K562 (cell line): ENCODE data around the gene CDC42SE2. TPM values are rescaled to one million over a fixed set of nuclear protein-coding genes. Genes with fewer than 3 reads are reported as not detected.

ENCODE experiments used
- ATAC-seq: fragments of 200-7000 bp; cut with Tn5 transposase; 3 replicates; pipeline ENCODE4 v1.9.1; 2020; ENCODE audit warnings: moderate library complexity
- BruUV-seq: library from RNA; stranded (reverse); fragments of 400-500 nt; replicated peaks from 2 replicates; lab custom pipeline; 2021; lab: Mats Ljungman, UMichigan
- CTCF ChIA-PET: fragments of 300-600 bp; formaldehyde crosslinking; extraction: SDS; loops from one replicate; lab custom pipeline; 2021; ENCODE audit warnings: low intra/inter-chr PET ratio; lab: Yijun Ruan, JAX
- POLR2A ChIA-PET: fragments of 300-600, 350-650 bp; sonication (Branson Sonifier 250); formaldehyde crosslinking; extraction: SDS; loops from one replicate; lab custom pipeline; 2021; ENCODE audit warnings: antibody characterized with exemption, inconsistent platforms; lab: Yijun Ruan, JAX
- DNase-seq, 4 experiments: peaks; one replicate each; pipeline versions ENCODE4 v3.0.0 to v3.0.0-alpha.2; 2011 to 2018; ENCODE audit warnings: low spot score in 3 of 4, mixed read lengths in 3 of 4; ENCODE audit errors: extremely low read depth in 1 of 4
- FAIRE-seq: peaks from 2 replicates; lab custom pipeline; 2011; peaks lifted over from hg19 to GRCh38; lab: Jason Lieb, UNC
- H2AFZ ChIP-seq: 2 replicates; pipeline ENCODE4 v1.6.0; 2011; ENCODE audit warnings: low read depth, low read length, control low read depth, inconsistent platforms
- H3K27ac ChIP-seq: fragments of 200-600 bp; 3 replicates; pipeline ENCODE4 v1.8.0; 2011; ENCODE audit warnings: low read depth, mild to moderate bottlenecking, control low read depth, inconsistent platforms, low read length, moderate library complexity, mixed read lengths; ENCODE audit errors: extremely low read depth
- H3K27me3 ChIP-seq, 2 experiments: fragments of 300-600 bp in 1 of 2; 2 replicates in 1 of 2; 3 replicates in 1 of 2; pipeline versions ENCODE4 v1.6.0 to v1.8.0; 2011; ENCODE audit warnings: inconsistent platforms in 2 of 2, low read length in 2 of 2, mild to moderate bottlenecking in 1 of 2, mixed read lengths in 1 of 2, moderate library complexity in 1 of 2; ENCODE audit not compliant: control insufficient read depth in 2 of 2, insufficient read depth in 2 of 2
- H3K36me3 ChIP-seq: fragments of 300-600 bp; 3 replicates; pipeline ENCODE4 v1.8.0; 2011; ENCODE audit warnings: mild to moderate bottlenecking, low read length, inconsistent platforms; ENCODE audit not compliant: control insufficient read depth, insufficient read depth
- H3K4me1 ChIP-seq, 2 experiments: fragments of 200-600 bp in 1 of 2; replicated peaks in 1 of 2; 2 replicates in 1 of 2; 3 replicates in 1 of 2; pipeline versions ENCODE4 v1.5.1 to v1.8.0; 2011; ENCODE audit warnings: inconsistent platforms in 2 of 2, low read length in 2 of 2, mild to moderate bottlenecking in 1 of 2, mixed read lengths in 1 of 2, moderate library complexity in 1 of 2; ENCODE audit not compliant: control insufficient read depth in 2 of 2, insufficient read depth in 2 of 2
- H3K4me2 ChIP-seq: 2 replicates; pipeline ENCODE4 v1.6.1; 2011; ENCODE audit warnings: low read length, control low read depth, inconsistent platforms, mixed read lengths; ENCODE audit not compliant: insufficient read depth
- H3K4me3 ChIP-seq: fragments of 200-600 bp; sonication (generic), shearing (Covaris generic); 2 replicates; pipeline ENCODE4 v1.5.1; 2016; ENCODE audit warnings: control low read depth, inconsistent platforms
- H3K79me2 ChIP-seq: fragments of 200-600 bp; 3 replicates; pipeline ENCODE4 v1.8.0; 2011; ENCODE audit warnings: low read length, inconsistent platforms; ENCODE audit not compliant: control insufficient read depth, insufficient read depth
- H3K9ac ChIP-seq, 2 experiments: 2 replicates each; pipeline versions ENCODE4 v1.6.0 to v1.6.1; 2011; ENCODE audit warnings: low read depth in 2 of 2, low read length in 2 of 2, control low read depth in 1 of 2, inconsistent platforms in 1 of 2, mild to moderate bottlenecking in 1 of 2, mixed read lengths in 1 of 2; ENCODE audit not compliant: insufficient read depth in 1 of 2
- H3K9me1 ChIP-seq: one replicate; pipeline ENCODE4 v1.6.0; 2011; ENCODE audit warnings: inconsistent platforms, mild to moderate bottlenecking, low read length, moderate library complexity; ENCODE audit not compliant: control insufficient read depth, insufficient read depth
- H3K9me3 ChIP-seq: replicated peaks from 2 replicates; pipeline ENCODE4 v1.5.1; 2011; ENCODE audit warnings: low read depth, low read length, inconsistent platforms; ENCODE audit not compliant: control insufficient read depth, insufficient read depth
- H4K20me1 ChIP-seq: replicated peaks from 2 replicates; pipeline ENCODE4 v1.6.1; 2011; ENCODE audit warnings: low read length, inconsistent platforms, mixed read lengths; ENCODE audit not compliant: control insufficient read depth, insufficient read depth
- NONO ChIP-seq, 2 experiments: fragments of 200-400 bp in 1 of 2; fragments of 450-650 bp in 1 of 2; formaldehyde crosslinking in 1 of 2; IDR thresholded peaks; 2 replicates each; pipeline ENCODE4 v1.6.1; 2017; ENCODE audit warnings: low read depth in 2 of 2, mild to moderate bottlenecking in 2 of 2, moderate library complexity in 2 of 2, low read length in 1 of 2
- POLR2AphosphoS2 ChIP-seq: IDR thresholded peaks from 2 replicates; pipeline ENCODE4 v1.6.1; 2012; ENCODE audit warnings: low read length, improper control_type of control experiment
- ZC3H8 ChIP-seq: fragments of 450-650 bp; IDR thresholded peaks from 2 replicates; pipeline ENCODE4 v1.6.1; 2017
- WGBS: fragments of 100-300 bp; shearing (Covaris generic); methylation state at CpG from one replicate; pipeline ENCODE4 v1.1.6; 2016; ENCODE audit warnings: low coverage, mixed read lengths; ENCODE audit not compliant: insufficient coverage; ENCODE audit errors: missing lambda C conversion rate; 5-methylcytosine and 5-hydroxymethylcytosine counted together
- in situ Hi-C: fragments of 300-500 bp; cut with MboI; formaldehyde crosslinking; loops from 4 replicates; pipeline ENCODE4 v1.15.0; 2018; ENCODE audit warnings: inconsistent platforms, mixed read lengths
- intact Hi-C: fragments of 100-400 bp; cut with micrococcal nuclease; formaldehyde crosslinking; loops from 2 replicates; pipeline ENCODE4 v1.14.2; 2022
- polyA plus RNA-seq, 8 experiments: library from polyadenylated mRNA; depleted of rRNA in 4 of 8; stranded (reverse) in 5 of 8; unstranded in 3 of 8; fragments of >200 nt; fragmentation: Nextera tagmentation in 2 of 8; fragmentation: Illumina TruSeq in 1 of 8; extraction: Ambion mirVana in 2 of 8; extraction: Trizol in 1 of 8; gene quantifications; 2 replicates each; pipeline versions ENCODE4 v1.2.1 to v1.2.3, GENCODE V29; 2011 to 2014; ENCODE audit warnings: inconsistent platforms in 1 of 8, missing spikeins in 1 of 8
- total RNA-seq, 7 experiments: library from RNA; depleted of rRNA in 6 of 7; stranded (reverse); fragments of >200 nt in 6 of 7; fragmentation: Illumina TruSeq in 2 of 7; extraction: Trizol in 2 of 7; gene quantifications; 2 replicates each; pipeline versions ENCODE4 v1.2.1 to v1.2.3, GENCODE V29; 2011 to 2021; ENCODE audit warnings: low replicate concordance in 1 of 7
- TF ChIP-seq, protein P1 (sequence below): IDR thresholded peaks from 2 replicates; pipeline ENCODE4 v1.6.1; 2014; ENCODE audit warnings: antibody characterized with exemption

CDC42SE2 gene
- total and polyA plus RNA-seq, 9 of the 15 experiments (the other 6 are each of a cell fraction or from before 2014, with no cell fraction given) = 24.8 to 44.3 (median 32.7) TPM

DNA sequence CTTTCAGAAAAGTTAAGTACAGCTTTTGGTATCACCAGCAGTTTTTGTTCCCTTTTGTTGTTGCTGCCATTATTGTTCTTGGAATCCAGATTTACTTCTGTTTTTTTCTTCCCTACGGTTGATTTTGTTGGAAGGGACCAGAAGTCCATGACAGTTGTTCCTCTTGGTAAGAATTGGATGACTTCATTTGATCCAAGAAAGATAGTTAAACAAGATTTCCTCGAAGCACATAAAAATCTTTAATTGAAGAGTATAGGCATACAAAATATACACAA lies 65.4 kb downstream of the CDC42SE2 start:
- Histone ChIP-seq H3K27ac (no peak overlapping the region), H3K79me2 (peaks cover 67% of the 10 kb centered on the region), H3K9me3 (no peaks in the 10 kb centered on the region), H3K4me1 (no peaks in the 10 kb centered on the region), H2AFZ (no peak overlapping the region), H3K9me1 (no peaks in the 10 kb centered on the region), H3K9ac (no peak overlapping the region), H3K4me3 (no peak overlapping the region), H3K36me3 (no peaks in the 10 kb centered on the region; the same call in 2 of the 3 replicates), H3K4me2 (no peak overlapping the region), H4K20me1 (no peaks in the 10 kb centered on the region), H3K27me3 (no peaks in the 10 kb centered on the region)
- DNase-seq = no peak
- no peak for FAIRE-seq
- in situ Hi-C loops = no loop called here
- WGBS = 66% methylated on average over 2 of the region's 2 CpGs
- BruUV-seq = no TSS peak
- no peak for TF ChIP-seq ZC3H8
- TF ChIP-seq, protein P1, sequence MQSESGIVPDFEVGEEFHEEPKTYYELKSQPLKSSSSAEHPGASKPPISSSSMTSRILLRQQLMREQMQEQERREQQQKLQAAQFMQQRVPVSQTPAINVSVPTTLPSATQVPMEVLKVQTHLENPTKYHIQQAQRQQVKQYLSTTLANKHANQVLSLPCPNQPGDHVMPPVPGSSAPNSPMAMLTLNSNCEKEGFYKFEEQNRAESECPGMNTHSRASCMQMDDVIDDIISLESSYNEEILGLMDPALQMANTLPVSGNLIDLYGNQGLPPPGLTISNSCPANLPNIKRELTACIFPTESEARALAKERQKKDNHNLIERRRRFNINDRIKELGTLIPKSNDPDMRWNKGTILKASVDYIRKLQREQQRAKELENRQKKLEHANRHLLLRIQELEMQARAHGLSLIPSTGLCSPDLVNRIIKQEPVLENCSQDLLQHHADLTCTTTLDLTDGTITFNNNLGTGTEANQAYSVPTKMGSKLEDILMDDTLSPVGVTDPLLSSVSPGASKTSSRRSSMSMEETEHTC = no peak
- intact Hi-C loops = no loop called here
- CTCF ChIA-PET = no interaction called here
- no peak for ATAC-seq
- POLR2A ChIA-PET = interaction anchor here (0.6 to 1.6 kb wide), 2 partner anchors 17 to 140 kb away, joined by 3 to 9 read pairs; no protein-coding TSS in a partner anchor

DNA sequence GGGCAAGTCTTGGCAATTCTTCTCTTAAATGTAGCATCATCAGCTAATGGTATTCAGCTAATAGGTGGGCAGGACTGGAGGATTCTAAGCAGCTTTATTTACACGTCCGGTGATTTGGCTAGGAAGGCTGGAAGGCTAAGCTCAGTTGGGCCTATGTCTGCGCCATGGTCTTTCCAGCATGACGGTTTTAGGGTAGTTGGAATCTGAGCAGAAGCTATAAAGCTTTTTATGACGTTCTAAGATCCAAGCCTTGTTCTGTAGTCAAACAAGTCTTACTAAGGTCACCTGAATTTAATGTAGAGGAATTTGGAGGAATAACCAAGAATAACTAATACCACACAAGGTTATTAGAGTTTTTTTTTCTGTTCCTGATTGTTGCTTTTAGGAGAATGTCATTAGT lies 66.2 kb downstream of the CDC42SE2 start:
- H3K27ac ChIP-seq = no peak overlapping the region
- ATAC-seq (no peak), FAIRE-seq (no peak), DNase-seq (no peak)
- no TSS peak for BruUV-seq
- intact Hi-C loops = no loop called here
- H3K4me1 ChIP-seq = no peaks in the 10 kb centered on the region
- no peak overlapping the region for H3K4me2 ChIP-seq
- no peaks in the 10 kb centered on the region for H3K27me3 ChIP-seq
- peaks cover 59% of the 10 kb centered on the region for H3K79me2 ChIP-seq
- CTCF ChIA-PET = no interaction called here
- H4K20me1 ChIP-seq = no peaks in the 10 kb centered on the region
- POLR2A ChIA-PET = interaction anchor here (1.6 kb wide), 1 partner anchor 18 kb away, joined by 9 read pairs; no protein-coding TSS in a partner anchor
- H3K9me1 ChIP-seq = no peaks in the 10 kb centered on the region
- H3K9me3 ChIP-seq = no peaks in the 10 kb centered on the region
- in situ Hi-C loops = no loop called here
- no peaks in the 10 kb centered on the region; the same call in 2 of the 3 replicates for H3K36me3 ChIP-seq
- no peak overlapping the region for H2AFZ ChIP-seq
- TF ChIP-seq POLR2AphosphoS2 (no peak), NONO (IDR thresholded peaks at IDR 0.05; ENCODE audit: low read depth in 2 of 2, low read length in 1 of 2) (no peak)
- WGBS = 94% methylated on average over 5 of the region's 5 CpGs
- H3K4me3 ChIP-seq = no peak overlapping the region
- no peak overlapping the region for H3K9ac ChIP-seq
